ENCODE results near the gene FPGS.

Gene FPGS

GRCh38 chr9:127789179-127789578, 13.5 kb upstream of the FPGS start:
- H3K27ac Mint-ChIP-seq = peak overlapping the region; percentile 89
- H3K9me3 Mint-ChIP-seq = no peaks in the 10 kb centered on the region
- H3K27me3 Mint-ChIP-seq = no peaks in the 10 kb centered on the region
- peaks cover 54% of the 10 kb centered on the region for H3K4me1 Mint-ChIP-seq (ENCODE audit: low read depth)
- H3K36me3 Mint-ChIP-seq (ENCODE audit: low read depth) = peaks cover 77% of the 10 kb centered on the region
- no peak for DNase-seq
- peak overlapping the region; percentile 57 for H3K4me3 Mint-ChIP-seq

DNA sequence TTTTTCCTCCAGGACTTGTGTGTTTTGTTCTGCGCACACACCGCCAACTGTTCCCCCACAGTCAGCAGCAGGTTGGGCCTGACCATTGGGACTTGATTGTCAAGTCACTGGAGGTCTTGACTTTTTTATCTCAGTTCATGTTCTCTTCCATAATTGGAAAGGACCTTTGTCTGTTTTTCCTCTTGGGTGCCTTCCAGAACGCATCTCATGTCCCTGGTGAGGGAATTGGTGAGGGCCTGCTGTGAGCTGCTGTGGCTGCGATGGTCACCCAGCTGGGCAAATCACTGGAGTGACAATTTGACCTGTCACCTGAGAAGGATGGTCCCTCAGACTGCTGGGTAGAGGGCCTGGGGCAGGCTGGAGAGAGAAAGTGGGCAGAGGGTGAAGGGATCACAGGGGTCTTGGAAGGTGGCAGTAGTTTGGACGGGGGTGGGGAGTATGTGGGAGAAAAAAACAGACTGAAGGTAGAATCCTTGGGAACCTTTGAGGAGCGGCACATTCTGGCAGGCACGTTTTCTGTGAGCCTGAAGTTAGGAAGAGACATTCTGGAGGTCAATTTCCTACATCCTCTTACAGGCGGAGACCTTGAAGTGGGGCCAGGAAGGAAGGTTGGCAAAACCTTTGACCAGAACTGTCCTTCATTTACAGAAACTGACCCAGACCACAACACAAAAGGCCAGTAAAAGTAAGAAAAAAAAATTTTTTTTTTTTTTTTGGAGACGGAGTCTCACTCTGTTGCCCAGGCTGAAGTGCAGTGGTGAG, 12.4 kb upstream of the FPGS start:
- Mint-ChIP-seq H3K4me3 (no peak overlapping the region), H3K36me3 (ENCODE audit: low read depth) (peaks cover 86% of the 10 kb centered on the region), H3K4me1 (ENCODE audit: low read depth) (peaks cover 47% of the 10 kb centered on the region), H3K9me3 (no peaks in the 10 kb centered on the region), H3K27ac (peak overlapping the region; percentile 78), H3K27me3 (no peaks in the 10 kb centered on the region)
- DNase-seq = no peak

DNA sequence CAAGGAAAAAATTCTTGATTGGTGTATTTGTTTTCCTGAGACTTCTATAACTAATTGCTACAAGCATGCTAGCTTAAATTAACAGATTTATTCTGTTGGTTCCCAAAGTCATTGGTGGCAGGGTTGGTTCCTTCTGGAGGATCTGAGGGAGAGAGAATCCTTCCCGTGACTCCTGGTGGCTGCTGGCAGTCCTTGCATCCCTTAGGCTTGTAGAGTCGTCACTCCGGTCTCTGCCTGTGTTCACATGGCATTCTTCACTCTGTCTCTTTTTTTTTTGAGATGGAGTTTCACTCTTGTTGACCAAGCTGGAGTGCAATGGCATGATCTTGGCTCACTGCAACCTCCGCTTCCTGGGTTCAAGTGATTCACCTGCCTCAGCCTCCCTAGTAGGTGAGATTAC, 11.6 kb upstream of the FPGS start:
- Mint-ChIP-seq H3K27ac (peak overlapping the region; percentile 44), H3K36me3 (ENCODE audit: low read depth) (peaks cover 86% of the 10 kb centered on the region)

GRCh38 chr9:127792417-127793031, 10.2 kb upstream of the FPGS start:
- Mint-ChIP-seq H3K9me3 (no peaks in the 10 kb centered on the region), H3K36me3 (ENCODE audit: low read depth) (peaks cover 73% of the 10 kb centered on the region), H3K4me3 (no peak overlapping the region), H3K27ac (peak overlapping the region; percentile 71), H3K4me1 (ENCODE audit: low read depth) (peaks cover 55% of the 10 kb centered on the region), H3K27me3 (no peaks in the 10 kb centered on the region)
- DNase-seq = no peak

More for the DNA sequence above, 11.6 kb upstream of the FPGS start:
- no peaks in the 10 kb centered on the region for H3K9me3 Mint-ChIP-seq
- no peaks in the 10 kb centered on the region for H3K27me3 Mint-ChIP-seq
- no peak overlapping the region for H3K4me3 Mint-ChIP-seq
- H3K4me1 Mint-ChIP-seq (ENCODE audit: low read depth) = peaks cover 51% of the 10 kb centered on the region
- DNase-seq = no peak

GRCh38 chr9:127793093-127793708, 9.5 kb upstream of the FPGS start:
- Mint-ChIP-seq H3K4me3 (no peak overlapping the region), H3K9me3 (no peaks in the 10 kb centered on the region), H3K36me3 (ENCODE audit: low read depth) (peaks cover 66% of the 10 kb centered on the region), H3K27me3 (no peaks in the 10 kb centered on the region), H3K4me1 (ENCODE audit: low read depth) (peaks cover 53% of the 10 kb centered on the region), H3K27ac (peak overlapping the region; percentile 78)
- DNase-seq = no peak

GRCh38 chr9:127794001-127794791, 8.5 kb upstream of the FPGS start:
- no peak for DNase-seq
- no peak overlapping the region for H3K4me3 Mint-ChIP-seq
- H3K36me3 Mint-ChIP-seq (ENCODE audit: low read depth) = peaks cover 56% of the 10 kb centered on the region
- peaks cover 43% of the 10 kb centered on the region for H3K4me1 Mint-ChIP-seq (ENCODE audit: low read depth)
- no peaks in the 10 kb centered on the region for H3K9me3 Mint-ChIP-seq
- H3K27ac Mint-ChIP-seq = no peak overlapping the region
- H3K27me3 Mint-ChIP-seq = no peaks in the 10 kb centered on the region

DNA sequence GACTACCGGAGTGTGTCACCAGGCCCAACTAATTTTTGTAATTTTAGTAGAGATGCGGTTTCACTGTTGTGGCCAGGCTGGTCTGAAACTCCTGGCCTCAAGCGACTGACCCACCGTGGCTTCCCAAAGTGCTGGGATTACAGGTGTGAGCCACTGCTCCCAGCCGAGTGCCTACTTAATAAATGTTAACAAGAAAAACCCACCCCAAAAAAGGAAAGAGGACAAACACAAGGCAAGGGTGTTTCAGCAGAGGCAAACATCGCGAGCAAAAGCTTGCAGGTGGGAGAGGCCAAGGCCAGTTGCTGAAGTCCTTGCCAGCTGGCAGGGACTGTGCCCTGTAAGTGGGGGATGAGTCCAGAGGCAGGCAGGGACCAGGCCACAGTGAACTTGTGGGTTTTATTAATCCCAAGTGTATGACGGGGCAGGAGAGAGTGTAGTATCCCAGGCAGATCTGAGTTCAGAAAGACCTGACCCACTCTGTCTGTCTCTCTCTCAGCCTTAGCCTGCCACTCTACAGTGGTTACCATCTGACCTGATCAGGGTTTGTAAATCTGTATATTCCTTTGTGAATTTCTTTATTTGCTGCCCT, 6.4 kb upstream of the FPGS start:
- H3K4me3 Mint-ChIP-seq = no peak overlapping the region
- peaks cover 37% of the 10 kb centered on the region for H3K4me1 Mint-ChIP-seq (ENCODE audit: low read depth)
- no peak for DNase-seq
- peaks cover 35% of the 10 kb centered on the region for H3K36me3 Mint-ChIP-seq (ENCODE audit: low read depth)
- H3K27me3 Mint-ChIP-seq = no peaks in the 10 kb centered on the region
- peak overlapping the region; percentile 69 for H3K27ac Mint-ChIP-seq
- H3K9me3 Mint-ChIP-seq = no peaks in the 10 kb centered on the region

DNA sequence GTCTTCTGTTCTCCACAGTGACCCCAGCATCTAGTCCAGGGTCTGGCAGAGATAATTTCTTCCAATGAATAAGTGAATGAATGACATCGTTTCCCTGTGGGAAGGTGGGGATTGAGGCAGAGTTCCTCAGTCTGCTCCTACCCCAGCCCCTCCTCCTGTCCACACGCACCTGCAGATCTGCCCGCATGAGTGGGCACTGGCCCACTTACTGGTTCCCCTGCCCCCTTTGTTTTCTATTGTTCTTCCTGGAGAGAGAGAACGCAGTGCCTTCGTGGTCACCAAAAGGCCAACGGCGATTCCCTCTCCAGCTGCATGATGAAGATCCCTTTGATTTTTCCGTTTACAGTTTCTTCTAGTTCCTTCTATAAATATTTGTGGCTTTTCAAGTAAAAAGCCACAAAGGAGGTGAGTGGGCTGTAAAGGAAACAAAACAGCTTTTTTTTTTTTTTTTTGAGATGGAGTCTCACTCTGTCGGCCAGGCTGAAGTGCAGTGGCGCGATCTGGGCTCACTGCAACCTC, 5.8 kb upstream of the FPGS start:
- no peak for DNase-seq
- Mint-ChIP-seq H3K27ac (peak overlapping the region; percentile 59), H3K4me3 (peak overlapping the region; percentile 37), H3K4me1 (ENCODE audit: low read depth) (peaks cover 40% of the 10 kb centered on the region), H3K9me3 (no peaks in the 10 kb centered on the region), H3K27me3 (no peaks in the 10 kb centered on the region), H3K36me3 (ENCODE audit: low read depth) (peaks cover 29% of the 10 kb centered on the region)

GRCh38 chr9:127801955-127802575, 617 bp upstream of the FPGS start:
- peaks cover 40% of the 10 kb centered on the region for H3K4me1 Mint-ChIP-seq (ENCODE audit: low read depth)
- H3K36me3 Mint-ChIP-seq (ENCODE audit: low read depth) = peaks cover 38% of the 10 kb centered on the region
- H3K27me3 Mint-ChIP-seq = no peaks in the 10 kb centered on the region
- DNase-seq = no peak
- peak overlapping the region; percentile 88 for H3K27ac Mint-ChIP-seq
- peak overlapping the region; percentile 76 for H3K4me3 Mint-ChIP-seq
- H3K9me3 Mint-ChIP-seq = no peaks in the 10 kb centered on the region

- H3K9me3 Mint-ChIP-seq = no peaks in the 10 kb centered on the region
- H3K4me1 Mint-ChIP-seq (ENCODE audit: low read depth) = peaks cover 30% of the 10 kb centered on the region
- peak; percentile 57 for DNase-seq
- H3K27ac Mint-ChIP-seq = peak overlapping the region; percentile 99
- peak overlapping the region; percentile 99 for H3K4me3 Mint-ChIP-seq
- H3K27me3 Mint-ChIP-seq = no peaks in the 10 kb centered on the region
- H3K36me3 Mint-ChIP-seq (ENCODE audit: low read depth) = peaks cover 55% of the 10 kb centered on the region
Observed at GRCh38 chr9:127803507-127804352, 1.0 kb downstream of the FPGS start.

DNA sequence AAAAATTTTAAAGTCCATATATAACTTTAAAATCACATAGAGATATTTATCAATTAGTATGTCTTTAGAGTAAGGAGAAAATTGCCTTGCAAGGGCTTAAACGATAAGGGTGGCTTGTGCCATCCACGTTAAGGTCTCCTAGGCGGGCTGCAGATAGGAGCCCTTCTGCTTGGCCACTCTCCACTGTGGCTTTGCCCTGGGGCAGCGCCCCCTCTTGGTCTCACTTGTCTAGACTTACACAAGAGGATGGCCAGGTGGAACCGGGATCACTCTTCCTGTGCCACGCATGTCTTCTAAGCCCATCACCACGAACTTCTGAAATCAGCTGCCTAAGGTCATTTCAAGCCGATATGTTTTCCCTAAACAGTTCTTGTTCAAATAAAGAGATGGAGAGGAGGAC, 2.9 kb downstream of the FPGS start:
- peak overlapping the region; percentile 78 for H3K27ac Mint-ChIP-seq
- H3K27me3 Mint-ChIP-seq = no peaks in the 10 kb centered on the region
- DNase-seq = no peak
- H3K9me3 Mint-ChIP-seq = no peaks in the 10 kb centered on the region
- peaks cover 70% of the 10 kb centered on the region for H3K36me3 Mint-ChIP-seq (ENCODE audit: low read depth)
- no peak overlapping the region for H3K4me3 Mint-ChIP-seq
- peaks cover 29% of the 10 kb centered on the region for H3K4me1 Mint-ChIP-seq (ENCODE audit: low read depth)

DNA sequence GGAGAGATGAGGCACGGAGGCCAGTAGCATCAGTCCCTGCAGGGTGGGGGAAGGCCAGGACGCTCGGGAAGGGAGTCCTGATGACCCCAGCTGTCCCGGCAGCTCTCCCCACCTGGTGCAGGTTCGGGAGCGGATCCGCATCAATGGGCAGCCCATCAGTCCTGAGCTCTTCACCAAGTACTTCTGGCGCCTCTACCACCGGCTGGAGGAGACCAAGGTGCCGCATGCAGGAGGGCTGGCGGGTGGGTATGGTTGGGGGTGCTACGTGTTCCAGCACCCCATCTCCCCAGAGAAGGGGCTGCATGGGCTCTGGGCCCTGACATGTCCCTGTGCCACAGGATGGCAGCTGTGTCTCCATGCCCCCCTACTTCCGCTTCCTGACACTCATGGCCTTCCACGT, 4.2 kb downstream of the FPGS start:
- H3K36me3 Mint-ChIP-seq (ENCODE audit: low read depth) = peaks cover 80% of the 10 kb centered on the region

More for the DNA sequence above, 4.2 kb downstream of the FPGS start:
- Mint-ChIP-seq H3K27ac (peak overlapping the region; percentile 60), H3K4me3 (no peak overlapping the region), H3K27me3 (no peaks in the 10 kb centered on the region), H3K4me1 (ENCODE audit: low read depth) (peaks cover 22% of the 10 kb centered on the region), H3K9me3 (no peaks in the 10 kb centered on the region)
- no peak for DNase-seq
